Thyroid gland (tissue), 4 donors: ENCODE measurements around the gene USP6.

Source experiments
- CTCF ChIP-seq, 6 experiments: fragments of 200-600 bp in 3 of 6; fragments of 450-650 bp in 3 of 6; sonication (generic) in 3 of 6; IDR thresholded peaks; one replicate each; pipeline ENCODE4 v1.5.1; 2016 to 2019; ENCODE audit warnings: antibody characterized with exemption in 6 of 6, mild to moderate bottlenecking in 2 of 6, inconsistent platforms in 1 of 6, moderate library complexity in 1 of 6
- POLR2A ChIP-seq, 2 donors: fragments of 450-650 bp; IDR thresholded peaks; one replicate each; pipeline ENCODE4 v1.6.1; 2017; ENCODE audit warnings: antibody characterized with exemption in 2 of 2, mild to moderate bottlenecking in 2 of 2, moderate library complexity in 1 of 2

GRCh38 chr17:5201011-5201410 is 85.2 kb downstream of the USP6 start:
- no peak for TF ChIP-seq CTCF (IDR thresholded peaks at IDR 0.05)
- no peak for TF ChIP-seq POLR2A (IDR thresholded peaks at IDR 0.05)
